ENCODE data around the gene AGPAT4.
"Not testable (repeated sequence)": the region's sequence is repeated elsewhere in the genome, so short reads cannot be mapped to it uniquely, and the experiment has no call there.

AGPAT4 gene

GRCh38 chr6:161211380-161212035 lies 62.4 kb downstream of the AGPAT4 start:
- in situ Hi-C loops (cut with HindIII; ENCODE audit: low sequenced_read_pairs) = no loop called here

- in situ Hi-C loops (cut with HindIII; ENCODE audit: low sequenced_read_pairs) = no loop called here
Measured at GRCh38 chr6:161210857-161211256, 63.0 kb downstream of the AGPAT4 start.

DNA sequence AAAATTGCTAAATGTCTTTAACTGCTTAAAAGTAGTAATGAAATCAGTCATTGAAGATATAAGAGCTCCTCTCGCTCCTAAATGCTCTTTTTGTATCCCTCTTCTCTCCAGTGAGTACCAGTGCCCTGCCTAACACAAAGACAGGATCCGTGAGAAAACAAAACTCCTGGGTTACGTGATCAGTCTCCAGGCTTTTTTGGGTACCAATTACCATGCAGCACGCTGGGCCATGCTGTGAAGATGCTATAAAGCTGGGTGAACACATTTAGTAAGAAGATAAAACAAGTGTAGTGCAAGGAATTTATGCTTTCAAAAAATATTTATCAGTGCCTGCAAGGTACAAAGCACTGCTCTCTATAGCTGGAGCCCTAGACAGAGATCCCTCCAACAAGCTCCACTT lies 66.7 kb downstream of the AGPAT4 start:
- in situ Hi-C loops (cut with HindIII; ENCODE audit: low sequenced_read_pairs) = no loop called here

DNA sequence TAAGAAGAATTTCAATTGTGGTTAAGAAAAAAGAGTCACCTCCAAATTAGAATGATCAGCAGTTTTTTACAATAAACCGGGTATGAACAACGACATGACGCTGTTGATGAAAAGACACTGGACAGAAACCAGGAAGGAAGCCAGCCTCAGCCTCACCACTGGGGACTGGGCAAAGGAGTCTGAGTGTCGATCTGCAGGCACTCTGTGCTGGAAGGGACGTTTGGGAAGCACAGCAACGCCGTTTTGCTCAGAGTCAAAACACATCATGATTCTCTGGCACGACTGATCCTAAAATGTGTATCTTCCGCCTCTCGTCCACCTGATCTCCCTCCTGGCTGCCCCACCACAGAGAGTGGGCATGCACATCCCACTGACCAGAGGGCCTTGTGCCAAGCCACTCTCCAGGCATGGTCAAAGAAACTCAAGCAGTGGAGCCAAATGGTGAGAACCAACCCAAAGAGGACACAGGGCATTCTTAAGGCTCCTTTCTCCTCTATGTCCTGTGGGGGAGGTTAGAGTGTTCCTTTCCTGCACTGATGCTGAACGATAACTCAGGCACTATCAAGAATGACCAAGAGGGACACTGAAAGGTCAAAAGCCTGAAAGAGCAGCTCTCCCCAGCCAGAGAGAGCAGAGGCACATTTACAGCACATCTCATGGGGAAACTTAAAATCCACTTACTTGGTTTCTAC lies 68.8 kb downstream of the AGPAT4 start:
- in situ Hi-C loops (cut with HindIII; ENCODE audit: low sequenced_read_pairs) = no loop called here

GRCh38 chr6:161200610-161201370 lies 73.1 kb downstream of the AGPAT4 start:
- in situ Hi-C loops (cut with HindIII; ENCODE audit: low sequenced_read_pairs) = no loop called here

DNA sequence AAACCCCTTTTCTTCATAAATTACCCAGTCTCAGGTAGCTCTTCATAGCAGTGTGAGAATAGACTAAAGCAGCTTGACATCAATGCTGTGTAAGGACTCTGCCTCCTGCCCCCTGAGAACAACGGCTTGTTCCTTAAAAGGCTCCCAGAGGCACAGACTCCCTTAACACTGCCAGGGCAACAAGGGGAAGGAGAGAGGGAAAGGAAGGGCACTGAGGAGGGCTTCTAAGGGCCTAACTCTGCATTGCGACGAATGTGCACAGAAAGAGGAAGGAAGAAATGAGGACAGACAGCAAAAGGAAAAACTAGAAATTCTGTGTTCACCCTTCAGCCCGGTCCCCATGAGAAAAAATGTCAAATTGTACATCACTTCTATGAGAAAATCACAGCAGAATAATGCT lies 74.0 kb downstream of the AGPAT4 start:
- in situ Hi-C loops (cut with HindIII; ENCODE audit: low sequenced_read_pairs) = no loop called here

DNA sequence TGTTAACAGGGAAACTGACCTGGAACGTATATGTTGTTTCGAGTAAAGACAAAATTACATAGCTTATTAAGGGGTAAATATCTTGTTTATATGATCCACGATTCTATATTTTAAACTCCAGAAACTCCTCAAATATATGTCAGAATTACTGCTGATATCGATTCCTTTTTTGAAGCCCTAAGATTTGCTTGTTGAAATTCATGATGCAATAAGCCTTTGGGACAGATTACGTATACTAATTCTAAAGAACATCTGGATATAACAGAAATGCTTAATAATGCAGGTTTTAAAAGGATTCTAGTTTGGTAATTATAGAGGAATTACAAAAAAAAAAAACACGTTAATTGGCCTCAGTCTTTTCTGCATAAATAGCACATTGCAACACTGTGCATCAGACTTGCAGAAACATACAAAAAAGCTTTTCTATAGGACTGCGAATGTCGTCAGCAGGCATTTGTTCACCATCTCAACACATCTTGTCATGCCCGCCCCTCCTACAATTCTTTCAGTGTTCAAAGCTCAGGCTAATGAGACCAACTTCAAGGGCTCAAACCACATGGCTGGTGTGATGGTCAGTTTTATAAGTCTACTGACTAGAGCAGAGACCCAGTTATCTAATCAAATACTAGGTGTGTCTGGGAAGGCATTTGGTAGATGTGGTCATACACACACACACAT lies 74.9 kb downstream of the AGPAT4 start:
- in situ Hi-C loops (cut with HindIII; ENCODE audit: low sequenced_read_pairs) = no loop called here

DNA sequence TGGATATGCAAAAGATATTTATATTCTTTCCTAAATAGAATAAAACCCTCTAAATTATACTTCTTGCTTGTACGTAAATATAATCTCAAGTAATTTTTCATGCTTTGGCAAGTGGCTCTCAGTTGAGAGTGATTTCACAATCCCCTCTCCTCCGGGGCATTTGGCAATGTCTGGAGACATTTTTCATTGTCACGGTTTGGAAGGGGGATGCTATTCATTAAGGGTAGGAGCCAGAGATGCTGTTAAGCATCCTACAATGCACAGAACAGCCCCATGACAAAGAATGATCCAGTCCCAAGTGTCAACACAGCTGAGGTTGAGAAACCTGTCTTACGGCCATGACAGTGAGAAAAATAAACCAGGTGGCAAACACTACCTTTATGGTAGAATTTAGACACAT lies 75.7 kb downstream of the AGPAT4 start:
- in situ Hi-C loops (cut with HindIII; ENCODE audit: low sequenced_read_pairs) = no loop called here

- in situ Hi-C loops (cut with HindIII; ENCODE audit: low sequenced_read_pairs) = no loop called here
Measured at GRCh38 chr6:161195386-161195785, 78.5 kb downstream of the AGPAT4 start.

- in situ Hi-C loops (cut with HindIII; ENCODE audit: low sequenced_read_pairs) = no loop called here
Measured at GRCh38 chr6:161194374-161194773, 79.5 kb downstream of the AGPAT4 start.

DNA sequence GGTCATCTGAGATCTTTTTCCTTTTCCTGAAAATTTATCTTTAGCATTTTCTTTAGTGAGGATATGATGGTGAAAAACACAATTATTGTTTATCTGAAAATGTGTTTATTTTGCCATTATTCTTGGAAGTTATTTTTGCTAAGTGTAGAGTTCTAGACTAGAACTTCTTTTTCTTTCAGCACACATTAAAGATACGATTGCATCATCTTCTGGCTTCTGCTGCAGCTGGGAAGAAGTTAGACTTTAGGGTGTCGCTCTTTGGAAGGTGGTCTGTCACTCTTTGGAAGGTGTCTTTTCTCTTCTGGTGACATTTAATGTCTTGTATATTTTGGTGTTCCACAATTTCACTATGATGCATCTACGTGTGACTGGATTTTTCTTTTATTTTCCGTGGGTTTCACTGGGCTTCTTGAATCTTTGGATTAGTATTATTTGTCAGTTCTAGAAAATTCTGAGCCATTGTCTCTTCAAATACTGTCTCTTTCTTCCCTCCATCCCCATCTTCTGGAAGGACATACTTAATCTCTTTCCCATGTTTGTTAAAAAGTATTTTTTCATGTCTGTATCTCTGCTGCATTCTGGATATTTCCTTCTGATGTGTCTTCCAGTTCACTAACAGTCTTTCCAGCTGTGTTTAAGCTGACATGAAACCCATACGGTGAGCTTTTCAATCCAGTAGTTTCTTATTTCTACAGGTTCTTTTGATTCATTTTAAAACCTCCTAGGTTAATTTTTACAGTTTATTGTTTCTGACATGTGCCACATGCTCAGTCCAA lies 81.0 kb downstream of the AGPAT4 start:
- in situ Hi-C loops (cut with HindIII; ENCODE audit: low sequenced_read_pairs) = no loop called here

GRCh38 chr6:161191671-161192070 lies 82.2 kb downstream of the AGPAT4 start:
- in situ Hi-C loops (cut with HindIII; ENCODE audit: low sequenced_read_pairs) = no loop called here

GRCh38 chr6:161191007-161191406 lies 82.9 kb downstream of the AGPAT4 start:
- in situ Hi-C loops (cut with HindIII; ENCODE audit: low sequenced_read_pairs) = no loop called here

GRCh38 chr6:161189891-161190290 lies 84.0 kb downstream of the AGPAT4 start:
- in situ Hi-C loops (cut with HindIII; ENCODE audit: low sequenced_read_pairs) = no loop called here

GRCh38 chr6:161188547-161189465 lies 85.1 kb downstream of the AGPAT4 start:
- in situ Hi-C loops (cut with HindIII; ENCODE audit: low sequenced_read_pairs) = no loop called here

GRCh38 chr6:161186173-161186769 lies 87.6 kb downstream of the AGPAT4 start:
- in situ Hi-C loops (cut with HindIII; ENCODE audit: low sequenced_read_pairs) = no loop called here

- in situ Hi-C loops (cut with HindIII; ENCODE audit: low sequenced_read_pairs) = no loop called here
Measured at GRCh38 chr6:161181121-161181520, 92.7 kb downstream of the AGPAT4 start.

GRCh38 chr6:161178155-161178554 lies 95.7 kb downstream of the AGPAT4 start:
- in situ Hi-C loops (cut with HindIII; ENCODE audit: low sequenced_read_pairs) = not testable (repeated sequence)

DNA sequence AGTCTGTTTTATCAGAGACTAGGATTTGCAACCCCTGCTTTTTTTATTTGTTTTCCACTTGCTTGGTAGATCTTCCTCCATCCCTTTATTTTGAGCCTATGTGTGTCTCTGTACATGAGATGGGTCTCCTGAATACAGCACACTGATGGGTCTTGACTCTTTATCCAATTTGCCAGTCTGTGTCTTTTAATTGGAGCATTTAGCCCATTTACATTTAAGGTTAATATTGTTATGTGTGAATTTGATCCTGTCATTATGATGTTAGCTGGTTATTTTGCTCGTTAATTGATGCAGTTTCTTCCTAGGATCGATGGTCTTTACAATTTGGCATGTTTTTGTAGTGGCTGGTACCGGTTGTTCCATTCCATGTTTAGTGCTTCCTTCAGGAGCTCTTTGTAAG lies 97.4 kb downstream of the AGPAT4 start:
- in situ Hi-C loops (cut with HindIII; ENCODE audit: low sequenced_read_pairs) = not testable (repeated sequence)

Data from DLD1 (cell line).